HG02852 (cell line): Measurements from ENCODE around the gene CCDC154.
"Not testable (repeated sequence)": the region's sequence is repeated elsewhere in the genome, so short reads cannot be mapped to it uniquely, and the experiment has no call there.

Experiments used
- ATAC-seq: cut with Tn5 transposase; IDR thresholded peaks from one replicate; pipeline ENCODE4 v1.9.1; 2021; ENCODE audit warnings: mild to moderate bottlenecking, moderate library complexity; ENCODE audit not compliant: unreplicated experiment

CCDC154 gene

GRCh38 chr16:1474796-1475551 is 30.6 kb upstream of the CCDC154 start, which contains the start of gene CLCN7:
Gene CLCN7 (minus strand): TSS chr16:1475028. CDS start chr16:1474974, 54 bp downstream.
- peak; percentile 85 for ATAC-seq

DNA sequence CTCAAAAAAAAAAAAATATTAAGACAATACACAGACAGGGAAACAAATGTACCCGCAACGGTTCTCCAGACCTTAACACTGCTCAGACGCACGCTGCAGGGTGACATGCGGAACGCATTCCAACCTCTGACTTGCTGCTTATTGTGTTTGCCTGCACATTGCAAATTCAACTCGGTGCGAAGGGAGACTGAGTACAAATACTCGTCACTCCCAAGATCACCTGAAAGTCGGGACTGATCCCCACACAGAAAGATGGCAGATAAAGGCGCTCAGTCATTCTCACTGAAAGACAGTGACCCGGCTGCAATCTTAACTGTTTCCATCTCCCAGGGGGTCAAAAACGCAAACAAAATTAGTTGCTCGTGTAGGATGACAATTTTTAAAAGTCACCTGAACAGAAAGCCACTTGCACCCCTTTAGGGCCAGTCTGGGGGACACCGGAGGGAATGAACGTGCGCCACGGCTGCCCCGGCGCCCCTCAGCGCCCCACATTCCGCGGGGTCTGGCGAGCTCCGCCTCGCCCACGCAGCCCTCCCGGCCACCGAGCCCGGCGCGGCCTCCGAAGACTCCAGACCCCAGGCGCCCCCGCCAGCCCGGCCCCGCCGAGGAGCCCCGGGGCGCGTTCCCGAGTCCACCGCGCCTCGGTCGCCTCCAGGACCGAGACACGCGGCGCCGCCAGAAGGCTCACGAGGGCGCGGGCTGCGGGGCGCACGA is 29.9 kb upstream of the CCDC154 start:
- ATAC-seq = peak; percentile 25

- no peak for ATAC-seq
These were observed 28.6 kb upstream of the CCDC154 start for GRCh38 chr16:1472974-1473373.

DNA sequence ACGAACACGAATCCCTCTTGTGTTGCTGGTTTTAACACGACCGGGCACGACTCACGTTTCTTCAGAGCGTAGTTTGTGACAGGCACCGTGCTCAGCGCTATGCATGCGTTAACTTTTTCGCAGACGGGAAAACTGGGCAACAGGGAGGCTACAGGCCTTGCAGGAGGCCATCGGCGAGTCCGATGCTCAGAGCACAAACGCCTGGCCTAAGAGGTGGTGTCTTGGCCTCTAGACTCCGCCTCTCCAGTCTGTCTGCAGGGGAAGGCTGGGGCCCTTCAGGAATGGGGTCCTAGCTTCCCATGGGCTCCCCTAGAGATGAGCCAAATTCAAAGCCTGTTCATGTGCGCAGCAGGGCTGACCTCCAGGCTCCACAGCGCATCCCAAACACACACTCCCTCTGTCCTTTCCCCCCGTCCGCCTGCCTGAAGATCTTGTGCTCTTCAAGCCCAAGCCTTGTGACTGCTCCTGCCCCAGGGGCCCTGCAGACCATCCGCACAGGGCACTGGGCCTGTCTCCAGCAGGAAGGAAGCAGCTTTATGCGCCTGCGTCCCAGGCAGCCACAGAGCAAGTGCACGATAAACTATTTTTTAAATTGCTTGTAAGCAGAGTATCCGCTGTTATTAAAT is 27.3 kb upstream of the CCDC154 start:
- ATAC-seq = no peak

DNA sequence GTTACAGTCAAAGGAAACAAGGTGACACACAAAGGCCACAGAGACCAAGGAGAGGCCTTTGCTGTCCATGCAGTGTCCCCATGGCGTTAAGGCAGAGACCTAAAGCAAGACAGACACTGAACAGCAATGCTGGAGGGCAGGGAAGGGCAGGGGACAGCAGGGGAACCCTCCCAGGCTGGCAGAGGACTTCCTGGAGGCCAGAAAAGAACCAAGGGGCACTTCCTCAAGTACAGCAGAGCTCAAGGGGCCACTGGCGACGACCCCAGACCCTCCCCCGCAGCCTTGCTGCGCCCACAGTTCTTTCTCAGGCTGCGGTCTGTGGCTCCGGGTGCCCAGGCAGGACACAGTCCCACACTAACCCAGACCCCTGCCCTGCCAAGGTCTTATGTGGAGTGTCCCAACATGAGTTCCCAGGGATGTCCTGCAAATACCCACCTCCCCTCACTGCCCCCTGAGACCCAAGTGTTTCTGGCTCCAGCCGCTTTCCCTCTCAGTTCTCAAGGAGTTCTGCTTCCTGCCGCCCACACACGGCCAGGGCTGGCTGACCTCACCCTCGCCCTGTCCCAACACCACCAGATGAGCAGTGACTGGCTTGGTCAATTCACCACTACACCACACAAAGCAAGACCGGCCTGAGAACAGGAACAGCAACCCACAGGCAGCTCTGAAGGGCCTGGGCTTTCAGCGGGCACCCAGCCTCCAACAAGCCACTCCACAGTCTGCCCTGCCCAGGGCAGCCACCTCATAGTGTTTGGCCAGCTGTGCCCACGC is 26.3 kb upstream of the CCDC154 start:
- no peak for ATAC-seq

DNA sequence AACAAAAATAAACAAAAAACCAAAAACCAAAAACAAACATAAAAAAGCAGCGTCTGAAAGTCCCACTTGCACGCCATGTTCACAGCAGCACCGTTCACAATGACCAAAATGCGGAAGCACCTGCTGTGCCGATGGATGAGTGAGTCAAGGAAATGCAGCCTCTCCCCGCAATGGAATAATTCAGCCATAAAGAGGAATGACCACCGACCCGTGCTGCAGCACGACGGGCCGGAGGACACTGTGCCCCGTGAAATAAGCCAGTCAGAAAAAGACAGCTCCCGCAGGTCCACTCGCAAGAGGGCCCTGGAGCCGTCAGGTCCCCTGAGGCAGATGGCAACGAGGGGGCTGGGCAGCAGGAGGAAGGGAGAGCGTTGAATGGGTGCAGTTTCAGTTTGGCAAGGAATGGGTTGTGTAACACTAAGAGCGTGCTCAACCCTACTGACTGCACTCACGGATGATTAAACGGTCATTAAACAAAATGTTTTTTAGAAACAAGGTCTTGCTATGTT is 25.4 kb upstream of the CCDC154 start:
- no peak for ATAC-seq

DNA sequence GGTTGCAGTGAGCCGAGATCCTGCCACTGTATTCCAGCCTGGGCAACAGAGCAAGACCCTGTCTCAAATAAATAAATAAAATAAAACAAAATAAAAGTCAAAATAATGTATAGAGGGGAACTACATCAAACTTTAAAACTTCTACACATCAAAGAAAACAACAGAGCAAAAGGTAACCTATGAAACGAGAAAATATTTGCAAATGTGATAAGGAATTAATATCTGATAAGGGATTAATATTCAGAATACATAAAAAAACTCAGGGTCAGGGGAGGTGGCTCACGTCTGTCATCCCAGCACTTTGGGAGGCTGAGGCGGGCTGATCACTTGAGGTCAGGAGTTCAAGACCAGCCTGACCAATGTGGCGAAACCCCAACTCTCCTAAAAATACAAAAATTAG is 24.8 kb upstream of the CCDC154 start:
- not testable (repeated sequence) for ATAC-seq

DNA sequence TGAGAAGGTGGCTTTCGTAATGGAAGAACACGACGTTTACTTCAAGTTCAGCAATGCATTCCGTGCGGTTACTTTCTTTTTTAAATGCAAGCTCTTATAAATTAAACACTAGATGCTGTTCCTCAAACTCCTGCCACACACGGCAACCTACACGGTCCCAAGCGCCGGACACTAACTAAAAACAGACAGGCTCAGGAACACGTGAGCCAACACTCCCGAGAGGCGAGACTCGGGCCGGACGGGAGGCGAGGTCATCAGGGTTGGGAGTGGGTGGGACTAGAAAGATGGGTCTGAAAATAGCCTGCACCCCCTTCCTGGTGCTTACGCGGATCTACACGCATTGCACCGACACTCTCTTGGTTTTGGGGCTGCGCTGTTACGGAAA is 24.1 kb upstream of the CCDC154 start:
- no peak for ATAC-seq

DNA sequence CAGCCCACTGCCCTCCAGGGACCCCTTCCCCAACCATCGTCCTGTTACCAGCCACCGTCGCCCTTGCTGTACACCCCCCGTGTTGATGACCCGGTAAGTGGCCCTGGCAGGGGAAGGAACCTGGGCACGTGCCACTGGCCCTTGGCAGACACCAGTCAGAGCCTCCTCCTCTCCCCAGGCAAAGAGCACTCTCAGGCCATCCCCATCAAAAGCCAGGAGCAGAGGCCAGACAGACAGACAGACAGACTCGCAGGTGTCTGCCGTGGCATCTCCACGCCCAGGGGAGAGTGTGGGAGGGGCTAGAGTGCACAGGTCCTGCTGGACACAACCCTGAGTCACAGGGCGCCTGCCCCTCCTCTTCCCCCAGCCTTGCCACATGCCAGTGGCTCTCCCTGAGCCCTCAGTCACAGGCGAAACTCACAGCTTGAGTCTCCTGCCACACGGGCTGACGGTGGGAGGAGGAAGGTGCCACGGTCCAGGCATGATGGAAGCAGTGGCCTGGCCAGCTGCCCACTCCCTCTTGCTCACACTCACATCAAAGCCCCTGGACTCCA is 22.7 kb upstream of the CCDC154 start:
- no peak for ATAC-seq

DNA sequence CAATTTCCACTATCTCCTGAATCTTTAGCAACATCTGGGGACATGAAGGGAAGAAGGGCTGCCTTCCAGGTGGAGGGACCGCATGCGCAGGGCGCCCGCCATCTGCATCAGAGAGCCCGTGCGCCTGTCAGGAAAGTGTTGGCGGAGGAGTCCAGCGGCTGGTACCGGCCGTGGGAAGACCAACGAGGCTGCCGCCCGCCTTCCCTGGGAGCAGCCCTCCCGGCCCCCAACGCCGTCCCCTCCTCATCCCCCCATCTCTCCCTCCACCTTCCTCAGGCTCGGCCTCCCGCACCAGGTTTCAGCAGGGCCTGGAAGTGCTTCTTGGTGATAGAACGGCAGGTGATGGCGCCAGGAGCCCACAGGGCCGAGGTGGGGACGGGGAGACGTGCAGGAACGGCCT is 21.7 kb upstream of the CCDC154 start:
- no peak for ATAC-seq

DNA sequence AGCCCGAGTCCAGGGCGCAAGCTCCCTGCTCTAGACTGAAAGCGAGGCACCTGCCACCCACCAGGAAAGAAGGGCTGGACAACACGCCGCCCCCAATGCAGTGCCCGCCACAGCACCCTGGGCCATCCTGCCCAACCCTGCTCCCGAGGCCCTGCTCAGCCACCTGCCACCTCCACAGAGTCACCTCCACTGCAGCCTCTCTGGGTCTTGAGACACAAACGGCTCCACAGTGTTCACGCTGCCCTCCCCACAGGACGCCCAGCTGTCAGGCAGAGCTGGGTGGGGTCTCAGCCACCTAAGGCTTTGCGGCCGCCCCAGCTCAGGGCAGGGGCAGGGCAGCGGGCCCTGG is 21.2 kb upstream of the CCDC154 start:
- ATAC-seq = no peak

GRCh38 chr16:1464894-1465566 is 20.7 kb upstream of the CCDC154 start:
- no peak for ATAC-seq

GRCh38 chr16:1464196-1464893 is 20.0 kb upstream of the CCDC154 start:
- no peak for ATAC-seq

DNA sequence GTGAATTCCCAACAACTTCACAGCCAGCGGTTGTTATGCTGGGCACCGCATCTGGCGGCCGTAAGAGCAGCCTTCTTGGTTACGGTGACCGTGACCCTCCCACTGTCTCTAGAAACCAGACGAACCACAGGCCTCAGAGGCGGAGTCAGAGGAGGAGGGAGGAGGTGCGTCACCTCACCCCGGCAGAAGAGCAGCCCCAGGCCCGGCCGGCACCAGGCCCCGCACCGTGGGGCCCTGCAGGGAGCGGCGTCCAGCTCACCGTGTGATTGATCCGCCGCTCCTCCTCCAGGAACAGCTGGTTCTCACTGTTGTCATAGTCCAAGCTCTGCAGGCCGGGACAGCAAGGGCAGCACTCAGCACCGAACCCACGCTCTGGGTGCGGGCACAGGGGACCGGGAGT is 16.8 kb upstream of the CCDC154 start:
- ATAC-seq = no peak

- ATAC-seq = no peak
These were observed 16.3 kb upstream of the CCDC154 start for GRCh38 chr16:1460602-1461138.

DNA sequence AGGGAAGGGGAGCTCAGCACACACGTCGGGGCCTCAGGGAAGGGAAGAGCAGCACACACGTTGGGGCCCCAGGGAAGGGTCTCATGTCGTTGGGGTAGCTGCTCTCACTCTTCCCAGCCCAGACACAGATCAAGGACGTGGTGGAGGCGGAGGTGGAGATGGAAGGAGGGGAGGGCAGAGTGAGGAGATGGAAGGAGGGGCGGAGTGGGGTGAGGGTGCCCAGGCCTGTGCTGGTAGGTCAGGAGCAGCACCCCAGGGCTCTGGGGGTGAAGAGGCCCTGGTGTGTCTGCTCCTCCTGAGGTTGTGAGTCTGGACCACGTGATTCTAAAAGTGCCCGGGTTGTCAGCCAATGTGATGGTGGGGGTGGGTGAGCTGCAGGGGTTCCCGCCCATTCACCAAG is 15.6 kb upstream of the CCDC154 start:
- no peak for ATAC-seq

GRCh38 chr16:1458977-1459341 is 14.6 kb upstream of the CCDC154 start:
- no peak for ATAC-seq

- ATAC-seq = no peak
These were observed 14.1 kb upstream of the CCDC154 start for GRCh38 chr16:1458336-1458976.
